Erythroblast (primary cell): Measurements from ENCODE around the gene PRICKLE3.

Experiments used
- GATA1 ChIP-seq: IDR thresholded peaks from 2 replicates; pipeline ENCODE4 v1.6.1; 2011; ENCODE audit warnings: low read depth, mild to moderate bottlenecking, control low read depth, low read length, moderate library complexity
- POLR2A ChIP-seq: IDR thresholded peaks from 2 replicates; pipeline ENCODE4 v1.6.1; 2011; ENCODE audit warnings: mild to moderate bottlenecking, low read length

GRCh38 chrX:49187028-49187394 is 838 bp upstream of the PRICKLE3 start:
- TF ChIP-seq POLR2A, result no peak
- no peak for TF ChIP-seq GATA1
